ENCODE data around the gene GAMT. TPM values are rescaled to one million over a fixed set of nuclear protein-coding genes. Genes with fewer than 3 reads are reported as not detected.

Gene GAMT
- total RNA-seq, 1 donor from 2014 or later: 56.4 TPM

GRCh38 chr19:1355568-1356507, 45.5 kb downstream of the GAMT start:
- no peaks in the 10 kb centered on the region for H3K27me3 ChIP-seq
- intact Hi-C loops (cut with DNase I): loop anchor here (2.0 kb wide), 1 partner anchor 51 kb away; the partner anchor contains the start of gene DAZAP1

DNA sequence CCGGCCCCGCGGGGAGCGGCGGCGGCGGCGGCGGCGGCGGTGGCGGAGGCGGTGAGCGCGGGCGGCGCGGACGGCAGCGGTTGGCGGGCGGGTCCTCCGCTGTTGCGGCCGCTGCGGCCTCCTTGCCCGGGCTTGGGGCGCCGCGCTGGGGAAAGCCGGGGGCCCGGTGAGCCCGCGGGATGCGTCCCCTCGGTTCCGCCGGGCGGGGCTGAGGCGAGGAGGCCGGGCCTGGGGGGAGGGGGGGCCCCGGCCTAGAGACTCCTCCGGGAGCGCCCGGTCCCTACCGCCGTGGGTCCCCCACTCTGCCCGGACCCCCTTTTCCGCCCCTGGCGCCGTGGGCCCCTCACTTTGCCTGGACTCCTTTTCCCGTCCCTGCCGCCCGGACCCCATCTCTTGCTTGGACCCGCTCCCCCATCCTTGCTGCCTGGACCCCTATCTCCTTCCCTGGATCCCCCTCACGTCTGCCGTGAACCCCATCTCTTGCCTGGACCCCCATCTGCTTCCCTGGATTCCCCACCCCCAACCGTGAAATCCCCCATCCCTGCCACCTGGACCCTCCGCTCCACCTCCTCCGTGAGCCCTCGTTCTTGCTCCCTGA, 46.3 kb downstream of the GAMT start:
- Histone ChIP-seq H3K4me3 (peak overlapping the region; percentile 85 to 98), H3K27ac (peak overlapping the region; percentile 88 to 90), H3K9me3 (no peaks in the 10 kb centered on the region), H3K4me1 (peaks cover 3 to 19% of the 10 kb centered on the region in 2 donors), H3K27me3 (no peaks in the 10 kb centered on the region), H3K36me3 (peaks cover 11 to 21% of the 10 kb centered on the region in 2 donors)
- TF ChIP-seq CTCF (IDR thresholded peaks at IDR 0.05): no peak
- intact Hi-C loops (cut with DNase I): loop anchor here (1.0 to 2.0 kb wide), 3 partner anchors 28 to 79 kb away; partner anchors contain the start of genes DAZAP1 and NDUFS7
- DNase-seq (ENCODE audit: low spot score in 2 of 2): no peak

More at GRCh38 chr19:1355568-1356507, 45.5 kb downstream of the GAMT start:
- peak overlapping the region; percentile 85 to 98 for H3K4me3 ChIP-seq
- H3K9me3 ChIP-seq: no peaks in the 10 kb centered on the region
- H3K36me3 ChIP-seq: peaks cover 11 to 21% of the 10 kb centered on the region in 2 donors
- no peak for TF ChIP-seq CTCF (IDR thresholded peaks at IDR 0.05)
- peak overlapping the region; percentile 88 to 90 for H3K27ac ChIP-seq
- peaks cover 3 to 25% of the 10 kb centered on the region in 2 donors for H3K4me1 ChIP-seq
- no peak for DNase-seq (ENCODE audit: low spot score in 2 of 2)

- Histone ChIP-seq H3K4me1 (peaks cover 3 to 19% of the 10 kb centered on the region in 2 donors), H3K4me3 (no peak overlapping the region), H3K9me3 (no peaks in the 10 kb centered on the region), H3K36me3 (peaks cover 3 to 10% of the 10 kb centered on the region in 2 donors), H3K27ac (peak overlapping the region in 1 of 2 donors; percentile 99), H3K27me3 (no peaks in the 10 kb centered on the region)
- no peak for TF ChIP-seq CTCF (IDR thresholded peaks at IDR 0.05)
- DNase-seq (ENCODE audit: low spot score in 2 of 2): no peak
- intact Hi-C loops (cut with DNase I): no loop called here
These were observed 48.2 kb downstream of the GAMT start for GRCh38 chr19:1353144-1353543.

DNA sequence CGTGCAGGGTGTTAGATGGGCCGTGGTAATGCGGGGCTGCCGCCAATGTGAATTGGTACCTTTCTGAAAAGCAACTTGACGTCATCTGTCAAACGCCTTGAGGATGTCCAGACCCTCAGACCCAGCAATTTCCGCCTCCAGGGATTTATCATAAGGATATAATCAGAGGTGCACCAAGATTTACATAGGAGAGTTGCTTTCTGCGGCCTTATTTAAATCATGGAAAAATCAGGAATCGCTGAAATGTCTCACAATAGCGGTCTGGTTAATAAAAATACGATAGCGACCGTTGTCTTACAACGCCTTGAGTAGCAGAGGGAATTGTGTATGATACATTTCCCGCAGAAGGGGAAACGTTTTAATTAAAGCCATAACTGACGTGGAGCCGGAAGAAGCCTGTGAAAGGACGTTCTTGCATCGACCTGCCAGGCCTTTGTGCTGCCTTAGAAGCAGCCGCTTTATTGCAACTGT, 49.9 kb downstream of the GAMT start:
- intact Hi-C loops (cut with DNase I): no loop called here
- H3K4me3 ChIP-seq: no peak overlapping the region
- no peak for TF ChIP-seq CTCF (IDR thresholded peaks at IDR 0.05)

DNA sequence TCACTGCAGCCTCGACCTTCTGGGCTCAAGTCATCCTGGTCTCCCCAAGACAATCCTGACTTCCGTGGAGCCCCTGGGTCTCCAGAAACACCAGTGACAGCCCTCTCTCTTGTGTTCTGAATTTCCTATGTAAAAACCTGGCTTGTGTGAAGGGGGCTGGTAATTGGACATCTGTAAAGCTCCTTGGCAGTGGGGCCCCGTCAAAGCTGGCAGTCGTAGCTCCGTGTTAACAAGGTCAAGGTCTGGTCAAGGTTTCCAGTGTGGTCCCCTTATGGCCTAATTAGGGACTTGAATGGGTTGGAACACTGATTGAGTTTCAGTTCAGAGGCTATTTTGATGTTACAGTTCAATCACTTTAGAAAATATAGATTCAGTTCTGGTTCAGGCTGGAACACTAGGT, 50.5 kb downstream of the GAMT start:
- no peak for DNase-seq (ENCODE audit: low spot score in 2 of 2)
- Histone ChIP-seq H3K27ac (no peak overlapping the region), H3K27me3 (no peaks in the 10 kb centered on the region), H3K4me1 (peaks cover 3 to 10% of the 10 kb centered on the region in 2 donors), H3K36me3 (no peaks in the 10 kb centered on the region), H3K4me3 (no peak overlapping the region), H3K9me3 (no peaks in the 10 kb centered on the region)
- no peak for TF ChIP-seq CTCF (IDR thresholded peaks at IDR 0.05)
- intact Hi-C loops (cut with DNase I): no loop called here

More for the DNA sequence above, 49.9 kb downstream of the GAMT start:
- Histone ChIP-seq H3K9me3 (no peaks in the 10 kb centered on the region), H3K27me3 (no peaks in the 10 kb centered on the region), H3K4me1 (peaks cover 3 to 15% of the 10 kb centered on the region in 2 donors), H3K27ac (no peak overlapping the region), H3K36me3 (no peaks in the 10 kb centered on the region)
- no peak for DNase-seq (ENCODE audit: low spot score in 2 of 2)
